Thyroid gland (tissue), 4 donors: ENCODE measurements around the gene SETMAR. TPM values are rescaled to one million over a fixed set of nuclear protein-coding genes. Genes with fewer than 3 reads are reported as not detected.

Source experiments
- DNase-seq, 2 donors: peaks; one replicate each; pipeline ENCODE4 v3.0.0-alpha.2; 2019
- H3K27ac ChIP-seq, 3 donors: fragments of 200-600 bp; sonication (generic); 1 replicate in 2 of 3; 2 replicates in 1 of 3; pipeline ENCODE4 v1.5.1; 2016 to 2019; ENCODE audit warnings: mild to moderate bottlenecking in 1 of 3, moderate library complexity in 1 of 3
- H3K27me3 ChIP-seq: fragments of 200-600 bp; sonication (generic); one replicate; pipeline ENCODE4 v1.5.1; 2019
- H3K36me3 ChIP-seq, 2 donors: fragments of 200-600 bp; sonication (generic); one replicate each; pipeline ENCODE4 v1.5.1; 2016 to 2019
- H3K4me1 ChIP-seq, 2 donors: fragments of 200-600 bp; sonication (generic); one replicate each; pipeline ENCODE4 v1.5.1; 2017 to 2019
- H3K4me3 ChIP-seq, 3 donors: fragments of 200-600 bp; sonication (generic); replicated peaks in 1 of 3; 1 replicate in 2 of 3; 2 replicates in 1 of 3; pipeline ENCODE4 v1.5.1; 2016; ENCODE audit warnings: mild to moderate bottlenecking in 1 of 3
- H3K9me3 ChIP-seq: fragments of 200-600 bp; sonication (generic); one replicate; pipeline ENCODE4 v1.5.1; 2017
- CTCF ChIP-seq, 6 experiments: fragments of 200-600 bp in 3 of 6; fragments of 450-650 bp in 3 of 6; sonication (generic) in 3 of 6; IDR thresholded peaks; one replicate each; pipeline ENCODE4 v1.5.1; 2016 to 2019; ENCODE audit warnings: antibody characterized with exemption in 6 of 6, mild to moderate bottlenecking in 2 of 6, inconsistent platforms in 1 of 6, moderate library complexity in 1 of 6
- POLR2A ChIP-seq, 2 donors: fragments of 450-650 bp; IDR thresholded peaks; one replicate each; pipeline ENCODE4 v1.6.1; 2017; ENCODE audit warnings: antibody characterized with exemption in 2 of 2, mild to moderate bottlenecking in 2 of 2, moderate library complexity in 1 of 2
- WGBS, 2 donors: methylation state at CpG; one replicate each; pipeline ENCODE4 v1.1.5; 2017; 5-methylcytosine and 5-hydroxymethylcytosine counted together
- intact Hi-C: fragments of 100-400 bp; cut with DNase I; formaldehyde crosslinking; loops from one replicate; pipeline ENCODE4 v1.15.1; 2023
- total RNA-seq, 4 donors: library from RNA; depleted of rRNA; stranded (reverse); fragments of >200 nt; gene quantifications; one replicate each; pipeline ENCODE4 v1.2.3, GENCODE V29; 2016

The SETMAR gene
- total RNA-seq, 4 donors from 2014 or later: 33.4 to 36.7 (median 36.2) TPM

GRCh38 chr3:4362523-4362922 is 59.4 kb downstream of the SETMAR start:
- Histone ChIP-seq H3K27me3 (no peaks in the 10 kb centered on the region), H3K9me3 (no peaks in the 10 kb centered on the region), H3K27ac (no peak overlapping the region), H3K36me3 (no peaks in the 10 kb centered on the region), H3K4me3 (no peak overlapping the region), H3K4me1 (peaks cover 0 to 14% of the 10 kb centered on the region in 2 donors)
- intact Hi-C loops: no loop called here
- TF ChIP-seq POLR2A (IDR thresholded peaks at IDR 0.05) (no peak), CTCF (IDR thresholded peaks at IDR 0.05) (no peak)
- DNase-seq: no peak
- 100% methylated on average over 2 of the region's 2 CpGs for WGBS, 2 donors

Other genes starting within 250 kb of the SETMAR start
- gene SUMF1, start 163.9 kb downstream of the SETMAR start, total RNA-seq: 10 to 100 TPM; 58.8 to 98.3 (median 74.5) TPM
- gene ITPR1, start 190.0 kb downstream of the SETMAR start, total RNA-seq: 100 to 1,000 TPM; 210 to 261 (median 232) TPM